Body of pancreas (tissue), 4 donors: ENCODE data around the gene CAMK2G.

ENCODE experiments used
- POLR2A ChIP-seq, 3 donors: fragments of 450-650 bp; IDR thresholded peaks; one replicate each; pipeline ENCODE4 v1.6.1; 2016; ENCODE audit warnings: antibody characterized with exemption in 3 of 3, mild to moderate bottlenecking in 2 of 3
- TF ChIP-seq, protein P1 (sequence below), 7 experiments: fragments of 450-650 bp in 4 of 7; fragments of 200-600 bp in 3 of 7; sonication (generic) in 3 of 7; IDR thresholded peaks; one replicate each; pipeline ENCODE4 v1.5.1; 2016 to 2019; ENCODE audit warnings: antibody characterized with exemption in 7 of 7

DNA sequence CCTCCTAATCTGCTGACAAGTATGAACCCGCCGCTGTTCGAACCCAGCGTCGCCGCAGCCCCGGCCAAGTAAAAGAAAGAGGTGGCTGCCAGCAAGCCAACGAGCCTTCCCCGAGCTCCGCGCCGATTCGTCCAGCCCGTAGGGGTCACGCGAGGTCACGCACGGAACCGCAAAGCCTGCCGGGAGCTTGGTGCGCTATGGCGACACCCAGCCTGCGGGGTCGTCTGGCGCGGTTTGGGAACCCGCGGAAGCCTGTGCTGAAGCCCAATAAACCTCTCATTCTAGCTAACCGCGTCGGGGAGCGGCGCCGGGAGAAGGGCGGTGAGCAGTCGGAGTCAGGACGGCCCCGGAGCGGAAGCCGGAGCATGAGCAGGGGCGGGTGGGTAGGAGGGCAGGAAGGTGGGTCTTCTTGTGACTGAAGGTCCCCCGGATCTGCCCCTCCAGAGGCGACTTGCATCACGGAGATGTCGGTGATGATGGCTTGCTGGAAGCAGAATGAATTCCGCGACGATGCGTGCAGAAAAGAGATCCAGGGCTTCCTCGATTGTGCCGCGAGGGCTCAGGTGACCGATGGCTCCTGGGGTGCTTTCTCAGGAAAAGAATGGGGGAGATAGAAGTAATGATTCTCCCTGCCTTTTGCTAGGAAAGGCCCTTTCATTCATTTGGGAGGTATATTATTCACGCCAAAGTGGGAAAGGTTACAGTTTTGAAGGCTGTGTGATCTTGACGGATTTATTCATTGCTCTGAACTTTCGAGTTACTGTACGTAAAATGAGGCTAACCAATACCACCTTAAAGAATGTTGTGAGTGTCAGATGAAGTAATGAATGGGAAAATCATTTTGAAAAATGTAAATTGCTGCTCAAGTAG, 92.2 kb downstream of the CAMK2G start, which contains the start of gene CHCHD1:
- TF ChIP-seq, protein P1, sequence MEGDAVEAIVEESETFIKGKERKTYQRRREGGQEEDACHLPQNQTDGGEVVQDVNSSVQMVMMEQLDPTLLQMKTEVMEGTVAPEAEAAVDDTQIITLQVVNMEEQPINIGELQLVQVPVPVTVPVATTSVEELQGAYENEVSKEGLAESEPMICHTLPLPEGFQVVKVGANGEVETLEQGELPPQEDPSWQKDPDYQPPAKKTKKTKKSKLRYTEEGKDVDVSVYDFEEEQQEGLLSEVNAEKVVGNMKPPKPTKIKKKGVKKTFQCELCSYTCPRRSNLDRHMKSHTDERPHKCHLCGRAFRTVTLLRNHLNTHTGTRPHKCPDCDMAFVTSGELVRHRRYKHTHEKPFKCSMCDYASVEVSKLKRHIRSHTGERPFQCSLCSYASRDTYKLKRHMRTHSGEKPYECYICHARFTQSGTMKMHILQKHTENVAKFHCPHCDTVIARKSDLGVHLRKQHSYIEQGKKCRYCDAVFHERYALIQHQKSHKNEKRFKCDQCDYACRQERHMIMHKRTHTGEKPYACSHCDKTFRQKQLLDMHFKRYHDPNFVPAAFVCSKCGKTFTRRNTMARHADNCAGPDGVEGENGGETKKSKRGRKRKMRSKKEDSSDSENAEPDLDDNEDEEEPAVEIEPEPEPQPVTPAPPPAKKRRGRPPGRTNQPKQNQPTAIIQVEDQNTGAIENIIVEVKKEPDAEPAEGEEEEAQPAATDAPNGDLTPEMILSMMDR (IDR thresholded peaks at IDR 0.05) = no peak
- peak in 2 of 3 donors; percentile 67 to 69 for TF ChIP-seq POLR2A (IDR thresholded peaks at IDR 0.05)
